AG09309 (cell line): ENCODE measurements around the gene GRK6.
A peak's percentile ranks its signal among the peaks of the same experiment; 100 is the strongest.

Experiments used
- DNase-seq: peaks from one replicate; pipeline ENCODE4 v3.0.0-alpha.2; 2010; ENCODE audit warnings: low read depth
- H3K4me3 ChIP-seq: 2 replicates; pipeline ENCODE4 v1.5.1; 2011; ENCODE audit warnings: mild to moderate bottlenecking, low read depth, low read length, moderate library complexity; ENCODE audit not compliant: control insufficient read depth
- CTCF ChIP-seq: IDR thresholded peaks from 2 replicates; pipeline ENCODE4 v1.5.1; 2011; ENCODE audit warnings: mild to moderate bottlenecking, low read depth, low read length, inconsistent platforms; ENCODE audit not compliant: insufficient read depth, control insufficient read depth; ENCODE audit errors: missing control alignments

The GRK6 gene

GRCh38 chr5:177397875-177398390, 28.5 kb upstream of the GRK6 start:
- H3K4me3 ChIP-seq: no peak overlapping the region
- TF ChIP-seq CTCF: no peak
- DNase-seq: no peak

- no peak for TF ChIP-seq CTCF
- no peak for DNase-seq
These were observed 26.2 kb upstream of the GRK6 start, which contains the start of gene PFN3 for GRCh38 chr5:177399997-177400868. TSS of gene PFN3 (minus strand) at chr5:177400661. CDS start at chr5:177400576, 85 bp downstream.

DNA sequence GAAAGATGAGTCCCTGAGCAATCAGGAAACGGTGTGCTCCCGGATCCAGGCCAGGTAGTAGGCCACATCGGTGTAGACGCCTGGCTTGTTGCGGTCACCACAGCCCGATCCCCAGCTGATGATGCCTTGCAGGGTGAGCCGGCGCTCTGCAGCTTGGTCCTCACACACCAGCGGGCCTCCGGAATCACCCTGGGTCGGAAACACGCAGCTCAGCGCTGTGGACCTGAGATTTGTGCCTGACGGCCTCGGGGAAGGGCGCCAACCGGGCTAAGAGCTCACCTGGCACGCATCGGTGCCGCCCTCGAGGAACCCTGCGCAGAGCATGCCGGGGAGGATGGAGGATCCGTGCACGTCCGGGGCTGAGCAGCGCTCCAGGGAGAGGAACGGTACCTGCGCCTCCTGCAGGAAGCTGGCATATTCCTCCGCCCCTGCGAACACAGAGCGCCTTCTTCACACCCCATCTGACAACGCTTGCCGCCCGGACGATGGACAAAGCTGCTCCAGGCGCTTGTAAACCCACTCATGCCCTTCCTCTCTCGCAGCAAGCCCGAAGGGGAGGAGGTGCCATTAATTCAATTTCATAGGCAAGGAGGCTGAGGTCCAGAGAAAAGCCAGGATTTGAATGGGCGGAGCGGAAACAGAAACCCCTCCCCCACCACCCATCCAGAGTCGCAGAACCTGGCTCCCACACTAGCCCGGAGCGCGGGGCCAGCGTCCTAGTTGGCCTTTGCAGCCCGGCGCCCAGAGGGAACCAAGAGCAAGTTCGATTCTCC, 24.0 kb upstream of the GRK6 start:
- peak; percentile 49 for TF ChIP-seq CTCF
- DNase-seq: no peak
- peak overlapping the region; percentile 2; the same call in 1 of the 2 replicates for H3K4me3 ChIP-seq

More at GRCh38 chr5:177399997-177400868, 26.2 kb upstream of the GRK6 start, which contains the start of gene PFN3:
- no peak within 1 kb of the TSS for H3K4me3 ChIP-seq

DNA sequence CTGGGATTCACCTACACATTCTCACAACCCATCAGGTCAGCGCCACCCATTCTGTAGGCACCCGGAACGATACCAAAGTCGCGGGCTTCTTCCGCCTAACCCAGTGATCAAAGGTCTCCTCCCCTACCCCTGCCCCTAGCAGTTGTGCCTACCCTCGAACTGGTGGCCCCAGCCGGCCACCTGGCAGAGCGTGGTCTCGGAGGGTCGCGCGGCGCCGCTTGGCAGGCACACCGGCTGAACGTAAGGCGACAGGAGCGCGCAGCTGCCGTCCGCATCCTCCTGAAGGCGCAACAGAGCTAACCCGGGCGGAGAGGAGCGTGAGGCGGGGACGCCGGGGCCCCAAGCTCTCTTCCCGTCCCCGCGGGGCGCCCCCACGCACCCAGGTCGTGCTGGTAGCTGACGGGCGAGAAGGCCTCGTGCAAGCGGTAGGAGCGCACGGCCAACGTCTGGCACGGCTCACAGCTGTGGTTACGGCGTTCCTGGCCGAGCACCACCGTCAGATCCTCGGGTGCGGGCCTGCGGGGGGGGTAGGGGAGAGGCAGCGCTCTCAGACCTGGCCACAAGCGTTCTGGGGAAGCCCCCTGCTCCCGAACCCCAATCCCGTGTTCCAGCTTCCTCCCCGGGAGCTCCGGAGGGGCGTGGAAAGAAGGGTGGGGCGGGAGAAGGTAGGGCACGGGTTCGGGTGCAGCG, 23.2 kb upstream of the GRK6 start:
- DNase-seq: no peak
- TF ChIP-seq CTCF: no peak
- H3K4me3 ChIP-seq: peak overlapping the region; percentile 66

DNA sequence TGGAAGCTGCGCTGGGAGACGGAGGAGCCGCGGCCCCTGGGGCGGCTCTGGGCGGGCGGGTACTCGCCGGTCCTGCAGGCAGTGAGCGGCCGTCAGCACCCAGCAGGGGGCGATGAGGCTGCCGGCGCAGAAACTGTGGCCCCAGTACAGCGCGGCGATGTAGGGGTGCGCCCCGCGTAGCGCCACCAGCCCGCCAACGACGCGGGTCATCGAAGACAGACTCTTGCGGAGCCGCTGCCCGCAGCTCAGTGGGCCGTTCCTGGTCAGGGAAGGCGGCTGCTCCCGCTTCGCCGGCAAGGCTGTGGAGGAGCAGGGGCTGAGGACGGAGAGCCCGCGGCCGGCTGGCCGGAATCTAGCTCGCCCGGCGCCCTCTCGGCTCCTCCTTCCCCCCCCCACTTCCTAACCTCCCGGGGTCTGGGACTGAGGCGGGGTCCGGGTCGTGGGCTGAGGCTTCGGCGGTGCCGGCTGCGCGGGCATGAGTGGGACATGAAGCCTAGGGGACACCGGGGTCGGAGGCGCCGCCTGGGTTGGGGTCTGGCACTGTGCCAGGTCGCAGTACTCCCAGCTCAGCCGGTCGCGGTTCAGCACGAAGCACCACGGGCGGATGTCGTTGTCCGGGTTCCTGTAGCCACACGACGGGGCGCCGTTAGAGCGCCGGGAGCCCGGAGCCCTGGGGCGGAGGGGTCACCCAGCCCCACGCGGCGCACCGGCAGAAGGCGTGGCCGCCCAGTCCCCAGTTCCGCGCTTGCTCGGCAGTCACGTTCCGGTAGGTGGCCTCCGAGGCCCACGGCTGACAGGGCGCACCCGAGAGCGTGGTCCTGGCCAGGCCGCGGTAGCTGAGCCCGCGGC, 22.5 kb upstream of the GRK6 start:
- peak overlapping the region; percentile 66 for H3K4me3 ChIP-seq
- DNase-seq: peak; percentile 27
- peak; percentile 71 for TF ChIP-seq CTCF
